ENCODE results near the gene BEND2. TPM values are rescaled to one million over a fixed set of nuclear protein-coding genes. Genes with fewer than 3 reads are reported as not detected.
"Not testable (repeated sequence)": the region's sequence is repeated elsewhere in the genome, so short reads cannot be mapped to it uniquely, and the experiment has no call there.

Gene BEND2
- not detected for total RNA-seq

- Histone ChIP-seq H3K36me3 (ENCODE audit: control insufficient read depth in 3 of 3, insufficient read depth in 3 of 3, low read length in 3 of 3) (no peaks in the 10 kb centered on the region), H3K27me3 (ENCODE audit: control insufficient read depth in 3 of 3, insufficient read depth in 3 of 3, low read length in 3 of 3) (no peaks in the 10 kb centered on the region), H3K4me1 (ENCODE audit: control insufficient read depth in 3 of 3, insufficient read depth in 3 of 3, low read length in 3 of 3) (no peaks in the 10 kb centered on the region), H3K27ac (ENCODE audit: low read depth, low read length) (no peak within 1 kb of the TSS), H3K4me3 (ENCODE audit: low read length in 3 of 3) (no peak within 1 kb of the TSS), H3K9ac (ENCODE audit: low read depth in 1 of 3, low read length in 3 of 3) (no peak within 1 kb of the TSS), H3K9me3 (ENCODE audit: control insufficient read depth in 3 of 3, low read length in 3 of 3) (no peaks in the 10 kb centered on the region)
These were observed at the start of gene BEND2 for GRCh38 chrX:18220786-18221185. Gene BEND2, minus strand, starts transcription at chrX:18220886. Its CDS starts 136 bp downstream, at chrX:18220750.

GRCh38 chrX:18255059-18255458 is 34.4 kb upstream of the BEND2 start:
- Histone ChIP-seq H3K9me3 (ENCODE audit: control insufficient read depth in 3 of 3, low read length in 3 of 3) (no peaks in the 10 kb centered on the region), H3K36me3 (ENCODE audit: control insufficient read depth in 3 of 3, insufficient read depth in 3 of 3, low read length in 3 of 3) (no peaks in the 10 kb centered on the region), H3K4me1 (ENCODE audit: control insufficient read depth in 3 of 3, insufficient read depth in 3 of 3, low read length in 3 of 3) (no peaks in the 10 kb centered on the region), H3K27me3 (ENCODE audit: control insufficient read depth in 3 of 3, insufficient read depth in 3 of 3, low read length in 3 of 3) (no peaks in the 10 kb centered on the region), H3K27ac (ENCODE audit: low read depth, low read length) (no peak overlapping the region), H3K9ac (ENCODE audit: low read depth in 1 of 3, low read length in 3 of 3) (no peak overlapping the region), H3K4me3 (ENCODE audit: low read length in 3 of 3) (no peak overlapping the region)

GRCh38 chrX:18252644-18253359 is 32.1 kb upstream of the BEND2 start:
- Histone ChIP-seq H3K27me3 (ENCODE audit: control insufficient read depth in 3 of 3, insufficient read depth in 3 of 3, low read length in 3 of 3) (no peaks in the 10 kb centered on the region), H3K9ac (ENCODE audit: low read depth in 1 of 3, low read length in 3 of 3) (no peak overlapping the region), H3K4me3 (ENCODE audit: low read length in 3 of 3) (no peak overlapping the region), H3K36me3 (ENCODE audit: control insufficient read depth in 3 of 3, insufficient read depth in 3 of 3, low read length in 3 of 3) (no peaks in the 10 kb centered on the region), H3K9me3 (ENCODE audit: control insufficient read depth in 3 of 3, low read length in 3 of 3) (no peaks in the 10 kb centered on the region), H3K27ac (ENCODE audit: low read depth, low read length) (no peak overlapping the region), H3K4me1 (ENCODE audit: control insufficient read depth in 3 of 3, insufficient read depth in 3 of 3, low read length in 3 of 3) (no peaks in the 10 kb centered on the region)

- H3K36me3 ChIP-seq (ENCODE audit: control insufficient read depth in 3 of 3, insufficient read depth in 3 of 3, low read length in 3 of 3); H3K4me3 ChIP-seq (ENCODE audit: low read length in 3 of 3); H3K27ac ChIP-seq (ENCODE audit: low read depth, low read length); H3K4me1 ChIP-seq (ENCODE audit: control insufficient read depth in 3 of 3, insufficient read depth in 3 of 3, low read length in 3 of 3); H3K27me3 ChIP-seq (ENCODE audit: control insufficient read depth in 3 of 3, insufficient read depth in 3 of 3, low read length in 3 of 3); H3K9ac ChIP-seq (ENCODE audit: low read depth in 1 of 3, low read length in 3 of 3); H3K9me3 ChIP-seq (ENCODE audit: control insufficient read depth in 3 of 3, low read length in 3 of 3): not testable (repeated sequence)
These were observed 9.0 kb upstream of the BEND2 start for GRCh38 chrX:18229646-18230045.

- H3K4me3 ChIP-seq (ENCODE audit: low read length in 3 of 3): no peak overlapping the region
- no peaks in the 10 kb centered on the region for H3K36me3 ChIP-seq (ENCODE audit: control insufficient read depth in 3 of 3, insufficient read depth in 3 of 3, low read length in 3 of 3)
- no peaks in the 10 kb centered on the region for H3K4me1 ChIP-seq (ENCODE audit: control insufficient read depth in 3 of 3, insufficient read depth in 3 of 3, low read length in 3 of 3)
- H3K27ac ChIP-seq (ENCODE audit: low read depth, low read length): no peak overlapping the region
- H3K9me3 ChIP-seq (ENCODE audit: control insufficient read depth in 3 of 3, low read length in 3 of 3): no peaks in the 10 kb centered on the region
- no peak overlapping the region for H3K9ac ChIP-seq (ENCODE audit: low read depth in 1 of 3, low read length in 3 of 3)
- no peaks in the 10 kb centered on the region for H3K27me3 ChIP-seq (ENCODE audit: control insufficient read depth in 3 of 3, insufficient read depth in 3 of 3, low read length in 3 of 3)
These were observed 7.4 kb upstream of the BEND2 start for GRCh38 chrX:18228069-18228468.

DNA sequence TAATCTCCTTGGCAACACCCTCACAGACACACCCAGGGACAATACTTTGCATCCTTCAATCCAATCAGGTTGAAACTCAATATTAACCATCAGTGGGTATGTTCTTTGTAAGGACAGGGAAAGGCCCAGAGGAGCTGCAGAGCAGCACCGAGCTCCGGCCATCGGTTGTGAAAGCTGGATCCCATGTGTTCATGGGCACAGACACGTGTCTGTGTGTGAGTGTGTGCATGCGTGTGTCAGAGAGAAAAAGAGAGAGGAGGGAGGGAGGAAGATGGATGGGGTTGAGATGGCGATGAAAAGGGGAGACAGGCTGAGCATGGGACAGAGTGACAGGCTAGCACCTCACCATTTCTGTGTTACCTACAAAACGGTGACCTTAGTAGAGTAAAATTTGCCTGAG is 6.8 kb upstream of the BEND2 start:
- H3K27me3 ChIP-seq (ENCODE audit: control insufficient read depth in 3 of 3, insufficient read depth in 3 of 3, low read length in 3 of 3): no peaks in the 10 kb centered on the region
- H3K36me3 ChIP-seq (ENCODE audit: control insufficient read depth in 3 of 3, insufficient read depth in 3 of 3, low read length in 3 of 3): no peaks in the 10 kb centered on the region
- H3K9ac ChIP-seq (ENCODE audit: low read depth in 1 of 3, low read length in 3 of 3): no peak overlapping the region
- H3K27ac ChIP-seq (ENCODE audit: low read depth, low read length): no peak overlapping the region
- no peaks in the 10 kb centered on the region for H3K4me1 ChIP-seq (ENCODE audit: control insufficient read depth in 3 of 3, insufficient read depth in 3 of 3, low read length in 3 of 3)
- H3K4me3 ChIP-seq (ENCODE audit: low read length in 3 of 3): no peak overlapping the region
- no peaks in the 10 kb centered on the region for H3K9me3 ChIP-seq (ENCODE audit: control insufficient read depth in 3 of 3, low read length in 3 of 3)

GRCh38 chrX:18210470-18210869 is 10.2 kb downstream of the BEND2 start:
- H3K9me3 ChIP-seq (ENCODE audit: control insufficient read depth in 3 of 3, low read length in 3 of 3): no peaks in the 10 kb centered on the region
- H3K4me1 ChIP-seq (ENCODE audit: control insufficient read depth in 3 of 3, insufficient read depth in 3 of 3, low read length in 3 of 3): no peaks in the 10 kb centered on the region
- H3K27ac ChIP-seq (ENCODE audit: low read depth, low read length): no peak overlapping the region
- no peaks in the 10 kb centered on the region for H3K36me3 ChIP-seq (ENCODE audit: control insufficient read depth in 3 of 3, insufficient read depth in 3 of 3, low read length in 3 of 3)
- no peak overlapping the region for H3K4me3 ChIP-seq (ENCODE audit: low read length in 3 of 3)
- no peaks in the 10 kb centered on the region for H3K27me3 ChIP-seq (ENCODE audit: control insufficient read depth in 3 of 3, insufficient read depth in 3 of 3, low read length in 3 of 3)
- no peak overlapping the region for H3K9ac ChIP-seq (ENCODE audit: low read depth in 1 of 3, low read length in 3 of 3)

- no peak overlapping the region for H3K4me3 ChIP-seq (ENCODE audit: low read length in 3 of 3)
- H3K27ac ChIP-seq (ENCODE audit: low read depth, low read length): no peak overlapping the region
- no peak overlapping the region for H3K9ac ChIP-seq (ENCODE audit: low read depth in 1 of 3, low read length in 3 of 3)
- H3K27me3 ChIP-seq (ENCODE audit: control insufficient read depth in 3 of 3, insufficient read depth in 3 of 3, low read length in 3 of 3): no peaks in the 10 kb centered on the region
- H3K36me3 ChIP-seq (ENCODE audit: control insufficient read depth in 3 of 3, insufficient read depth in 3 of 3, low read length in 3 of 3): no peaks in the 10 kb centered on the region
- no peaks in the 10 kb centered on the region for H3K4me1 ChIP-seq (ENCODE audit: control insufficient read depth in 3 of 3, insufficient read depth in 3 of 3, low read length in 3 of 3)
- H3K9me3 ChIP-seq (ENCODE audit: control insufficient read depth in 3 of 3, low read length in 3 of 3): no peaks in the 10 kb centered on the region
These were observed 14.0 kb downstream of the BEND2 start for GRCh38 chrX:18206657-18207056.

DNA sequence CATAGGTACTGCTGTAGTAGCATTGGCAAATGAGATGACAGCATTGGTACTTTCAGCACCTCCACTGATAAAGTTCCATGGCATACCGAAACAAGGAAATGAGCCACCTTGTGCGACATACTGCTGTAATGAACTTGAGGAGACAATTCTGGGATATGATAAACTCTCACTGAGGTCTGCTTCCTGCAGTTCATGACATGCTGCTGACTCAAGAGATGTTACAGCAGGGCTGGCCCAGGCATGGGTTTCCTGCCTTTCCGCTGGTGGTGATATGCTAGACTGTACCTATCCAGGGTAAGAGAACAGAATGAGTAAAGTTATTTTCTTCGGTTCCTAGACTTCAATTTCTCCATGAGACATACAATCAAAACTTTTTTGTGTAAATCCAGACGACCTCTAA is 17.1 kb downstream of the BEND2 start:
- Histone ChIP-seq H3K27me3 (ENCODE audit: control insufficient read depth in 3 of 3, insufficient read depth in 3 of 3, low read length in 3 of 3) (no peaks in the 10 kb centered on the region), H3K4me1 (ENCODE audit: control insufficient read depth in 3 of 3, insufficient read depth in 3 of 3, low read length in 3 of 3) (no peaks in the 10 kb centered on the region), H3K36me3 (ENCODE audit: control insufficient read depth in 3 of 3, insufficient read depth in 3 of 3, low read length in 3 of 3) (no peaks in the 10 kb centered on the region), H3K27ac (ENCODE audit: low read depth, low read length) (no peak overlapping the region), H3K9me3 (ENCODE audit: control insufficient read depth in 3 of 3, low read length in 3 of 3) (no peaks in the 10 kb centered on the region), H3K4me3 (ENCODE audit: low read length in 3 of 3) (no peak overlapping the region), H3K9ac (ENCODE audit: low read depth in 1 of 3, low read length in 3 of 3) (no peak overlapping the region)

- H3K4me3 ChIP-seq (ENCODE audit: low read length in 3 of 3): no peak overlapping the region
These were observed 26.0 kb downstream of the BEND2 start for GRCh38 chrX:18194688-18195087.

More at GRCh38 chrX:18194688-18195087, 26.0 kb downstream of the BEND2 start:
- Histone ChIP-seq H3K27me3 (ENCODE audit: control insufficient read depth in 3 of 3, insufficient read depth in 3 of 3, low read length in 3 of 3) (no peaks in the 10 kb centered on the region), H3K4me1 (ENCODE audit: control insufficient read depth in 3 of 3, insufficient read depth in 3 of 3, low read length in 3 of 3) (no peaks in the 10 kb centered on the region), H3K27ac (ENCODE audit: low read depth, low read length) (no peak overlapping the region), H3K36me3 (ENCODE audit: control insufficient read depth in 3 of 3, insufficient read depth in 3 of 3, low read length in 3 of 3) (no peaks in the 10 kb centered on the region), H3K9me3 (ENCODE audit: control insufficient read depth in 3 of 3, low read length in 3 of 3) (no peaks in the 10 kb centered on the region), H3K9ac (ENCODE audit: low read depth in 1 of 3, low read length in 3 of 3) (no peak overlapping the region)

Data from skeletal muscle tissue (tissue), 4 donors.